ENCODE data around the gene ALAD.
"Not testable (repeated sequence)": the region's sequence is repeated elsewhere in the genome, so short reads cannot be mapped to it uniquely, and the experiment has no call there.

DNA sequence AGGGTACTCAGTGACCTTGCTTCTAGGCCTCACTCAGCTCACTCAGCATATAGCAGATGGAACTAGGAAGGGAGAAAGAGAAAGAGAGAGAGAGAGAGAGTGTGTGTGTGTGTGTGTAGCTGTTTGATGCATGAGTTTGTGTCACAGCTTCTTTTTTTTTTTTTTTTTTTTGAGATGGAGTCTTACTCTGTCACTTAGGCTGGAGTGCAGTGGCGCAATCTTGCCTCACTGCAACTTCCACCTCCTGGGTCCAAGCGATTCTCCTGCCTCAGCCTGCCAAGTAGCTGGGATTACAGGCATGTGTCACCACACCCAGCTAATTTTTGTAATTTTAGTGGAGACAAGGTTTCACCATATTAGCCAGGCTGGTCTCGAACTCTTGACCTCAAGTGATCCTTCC lies 35.4 kb downstream of the ALAD start:
- TF ChIP-seq RAD21 (conservative IDR thresholded peaks at IDR 0.05); EZH2 (IDR thresholded peaks at IDR 0.05; ENCODE audit: borderline replicate concordance, insufficient read depth, low read length, poor library complexity, severe bottlenecking); EP300 (conservative IDR thresholded peaks at IDR 0.05; ENCODE audit: poor library complexity, severe bottlenecking); TAF1 (IDR thresholded peaks at IDR 0.05; ENCODE audit: low read depth); POLR2AphosphoS5 (IDR thresholded peaks at IDR 0.05); SMC3 (conservative IDR thresholded peaks at IDR 0.05; ENCODE audit: poor library complexity): not testable (repeated sequence)
- TF ChIP-seq, protein P1, sequence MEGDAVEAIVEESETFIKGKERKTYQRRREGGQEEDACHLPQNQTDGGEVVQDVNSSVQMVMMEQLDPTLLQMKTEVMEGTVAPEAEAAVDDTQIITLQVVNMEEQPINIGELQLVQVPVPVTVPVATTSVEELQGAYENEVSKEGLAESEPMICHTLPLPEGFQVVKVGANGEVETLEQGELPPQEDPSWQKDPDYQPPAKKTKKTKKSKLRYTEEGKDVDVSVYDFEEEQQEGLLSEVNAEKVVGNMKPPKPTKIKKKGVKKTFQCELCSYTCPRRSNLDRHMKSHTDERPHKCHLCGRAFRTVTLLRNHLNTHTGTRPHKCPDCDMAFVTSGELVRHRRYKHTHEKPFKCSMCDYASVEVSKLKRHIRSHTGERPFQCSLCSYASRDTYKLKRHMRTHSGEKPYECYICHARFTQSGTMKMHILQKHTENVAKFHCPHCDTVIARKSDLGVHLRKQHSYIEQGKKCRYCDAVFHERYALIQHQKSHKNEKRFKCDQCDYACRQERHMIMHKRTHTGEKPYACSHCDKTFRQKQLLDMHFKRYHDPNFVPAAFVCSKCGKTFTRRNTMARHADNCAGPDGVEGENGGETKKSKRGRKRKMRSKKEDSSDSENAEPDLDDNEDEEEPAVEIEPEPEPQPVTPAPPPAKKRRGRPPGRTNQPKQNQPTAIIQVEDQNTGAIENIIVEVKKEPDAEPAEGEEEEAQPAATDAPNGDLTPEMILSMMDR (IDR thresholded peaks at IDR 0.05; ENCODE audit: poor library complexity, severe bottlenecking): not testable (repeated sequence)
